GM20431 (cell line): ENCODE measurements around the gene GHDC.
"Not testable (repeated sequence)": the region's sequence is repeated elsewhere in the genome, so short reads cannot be mapped to it uniquely, and the experiment has no call there.

Experiments used
- in situ Hi-C: fragments of 300-500 bp; cut with MseI, MboI; formaldehyde crosslinking; loops from one replicate; pipeline ENCODE4 v1.15.0; 2020; ENCODE audit warnings: low sequenced_read_pairs; ENCODE audit not compliant: unreplicated experiment

GHDC gene

GRCh38 chr17:42163696-42164407, 30.4 kb downstream of the GHDC start:
- in situ Hi-C loops = no loop called here

GRCh38 chr17:42163113-42163512, 31.2 kb downstream of the GHDC start:
- in situ Hi-C loops = no loop called here

GRCh38 chr17:42160531-42160910, 33.8 kb downstream of the GHDC start:
- in situ Hi-C loops = no loop called here

GRCh38 chr17:42159796-42160530, 34.3 kb downstream of the GHDC start:
- in situ Hi-C loops = no loop called here

- in situ Hi-C loops = no loop called here
Observed at GRCh38 chr17:42155614-42156045, 38.7 kb downstream of the GHDC start.

GRCh38 chr17:42153919-42154742, 40.2 kb downstream of the GHDC start:
- in situ Hi-C loops = no loop called here

- in situ Hi-C loops = no loop called here
Observed at GRCh38 chr17:42146911-42147607, 47.2 kb downstream of the GHDC start.

- in situ Hi-C loops = not testable (repeated sequence)
Observed at GRCh38 chr17:42143138-42143537, 51.2 kb downstream of the GHDC start.

GRCh38 chr17:42142371-42142896, 51.9 kb downstream of the GHDC start:
- in situ Hi-C loops = no loop called here

GRCh38 chr17:42141382-42141781, 52.9 kb downstream of the GHDC start:
- in situ Hi-C loops = no loop called here

- in situ Hi-C loops = not testable (repeated sequence)
Observed at GRCh38 chr17:42140690-42141089, 53.6 kb downstream of the GHDC start.
